CD4-positive, alpha-beta T cell treated with Interleukin-15 for 4 hours (primary cell): ENCODE measurements around the gene MSTN.

Experiments
- DNase-seq: peaks from one replicate; pipeline ENCODE4 v3.0.0-alpha.2; 2020; ENCODE audit warnings: low spot score

Gene MSTN

DNA sequence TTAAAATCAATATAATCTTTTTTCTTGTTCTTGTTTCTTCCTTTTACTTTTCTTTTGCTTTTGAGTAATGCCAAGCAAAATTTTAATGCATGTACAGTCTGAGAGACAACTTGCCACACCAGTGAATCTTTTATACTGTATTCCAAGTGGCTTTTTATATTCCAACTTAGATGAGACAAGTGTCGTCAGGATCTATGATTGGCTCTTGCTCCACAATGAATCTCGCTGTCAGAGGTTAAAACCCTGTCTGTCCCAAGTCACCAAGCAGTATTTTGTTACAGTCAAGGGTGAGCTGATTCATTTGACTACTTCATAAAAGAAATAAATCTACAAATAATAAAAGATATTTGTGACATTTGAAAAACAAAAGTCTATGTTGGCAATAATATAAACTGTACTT lies at the start of gene MSTN:
Gene MSTN, minus strand, starts transcription at position 129 of the 400 bp plus-strand sequence. CDS start 133 bp downstream, outside the sequence.
- no peak for DNase-seq

DNA sequence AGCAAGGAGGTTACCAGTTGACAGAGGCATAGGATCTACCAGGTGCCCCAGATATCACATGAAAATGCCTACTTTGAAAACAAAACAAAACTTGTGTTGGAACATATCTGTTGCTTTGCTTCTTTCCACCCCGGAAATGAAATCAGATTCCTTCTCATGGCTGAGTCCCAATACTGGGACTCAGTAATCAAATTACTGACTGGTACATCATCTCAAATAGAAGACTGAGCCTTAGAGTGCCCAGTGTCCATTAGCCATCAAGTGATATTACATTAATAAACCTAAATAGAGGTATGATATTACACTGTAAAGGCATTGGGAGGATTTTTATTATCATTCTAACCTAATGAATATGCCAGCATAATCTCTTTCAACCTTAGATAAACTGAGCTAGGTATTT lies 48.6 kb upstream of the MSTN start:
- DNase-seq = no peak

DNA sequence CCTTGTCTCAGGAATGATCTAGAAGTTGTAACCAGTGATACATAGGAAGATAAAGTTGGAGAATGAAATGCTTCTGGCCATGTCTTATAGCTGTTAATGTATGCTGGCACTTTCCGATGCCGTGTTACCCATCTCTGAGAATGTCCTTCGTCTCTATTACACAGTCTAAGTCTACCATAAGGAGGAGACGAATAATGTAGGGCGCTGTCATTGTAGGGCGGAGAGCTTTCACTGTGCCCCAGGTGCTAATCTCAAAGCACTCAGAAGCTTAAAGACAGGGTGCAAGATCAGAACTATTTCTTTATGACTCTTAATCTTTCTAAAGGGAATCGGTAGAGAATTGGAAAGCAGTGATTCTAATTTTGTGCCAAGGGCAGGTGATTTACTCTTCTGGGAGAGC lies 48.2 kb upstream of the MSTN start:
- no peak for DNase-seq

DNA sequence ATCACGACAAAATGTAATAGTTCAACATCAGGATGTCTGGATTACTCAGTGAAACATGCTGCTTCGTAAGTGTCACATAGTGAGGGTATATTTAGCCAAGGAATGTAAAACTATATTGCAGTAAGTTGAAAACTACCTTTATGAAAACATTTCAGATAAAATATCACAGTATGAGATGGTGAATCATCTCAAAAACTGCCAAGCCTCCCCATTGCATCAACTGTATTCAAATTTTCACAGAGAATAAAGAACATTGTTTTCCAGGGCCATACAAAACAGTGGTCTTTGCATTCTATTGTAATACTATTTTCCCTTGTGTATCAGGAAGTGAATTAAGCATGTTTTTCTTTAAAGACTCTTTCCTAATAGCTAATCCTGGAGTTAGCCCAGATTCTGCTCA lies 47.6 kb upstream of the MSTN start:
- no peak for DNase-seq

DNA sequence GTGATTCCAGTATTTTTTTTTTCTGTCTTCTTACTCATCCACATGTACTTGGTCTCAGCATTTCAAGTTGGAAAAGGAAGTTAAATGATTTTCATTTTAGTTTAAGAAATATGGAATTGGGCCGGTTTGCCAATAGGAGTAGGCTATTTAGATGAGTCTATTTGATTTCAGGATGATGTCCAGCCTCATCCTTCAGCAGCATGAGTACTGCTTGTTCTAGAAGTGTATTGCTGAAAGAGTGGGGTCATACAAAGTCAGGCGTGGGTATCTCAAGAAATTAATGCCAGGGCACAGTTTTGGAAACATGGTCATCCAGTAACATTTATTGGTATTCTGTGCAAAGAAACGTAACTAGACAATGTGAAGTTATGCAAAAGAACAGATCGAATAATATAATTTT lies 44.9 kb upstream of the MSTN start:
- no peak for DNase-seq

DNA sequence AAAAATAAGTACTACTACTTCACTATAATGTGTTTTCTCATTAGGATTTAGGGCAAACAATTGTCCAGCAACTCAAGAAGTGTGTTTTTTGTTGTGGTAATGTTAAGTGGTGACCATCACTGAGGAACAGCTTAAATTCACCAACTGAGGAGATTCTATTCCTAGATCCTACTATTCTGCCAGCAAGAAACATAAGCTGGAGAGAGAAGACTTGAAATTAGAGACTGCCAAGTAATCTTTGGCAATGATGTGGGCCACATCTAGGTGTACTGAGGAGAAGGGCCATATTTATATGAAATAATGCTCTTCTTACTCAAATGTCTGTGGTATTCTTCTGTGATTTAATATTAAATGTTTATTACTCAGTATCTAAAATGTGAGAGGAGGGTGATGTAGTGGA lies 44.3 kb upstream of the MSTN start:
- no peak for DNase-seq

DNA sequence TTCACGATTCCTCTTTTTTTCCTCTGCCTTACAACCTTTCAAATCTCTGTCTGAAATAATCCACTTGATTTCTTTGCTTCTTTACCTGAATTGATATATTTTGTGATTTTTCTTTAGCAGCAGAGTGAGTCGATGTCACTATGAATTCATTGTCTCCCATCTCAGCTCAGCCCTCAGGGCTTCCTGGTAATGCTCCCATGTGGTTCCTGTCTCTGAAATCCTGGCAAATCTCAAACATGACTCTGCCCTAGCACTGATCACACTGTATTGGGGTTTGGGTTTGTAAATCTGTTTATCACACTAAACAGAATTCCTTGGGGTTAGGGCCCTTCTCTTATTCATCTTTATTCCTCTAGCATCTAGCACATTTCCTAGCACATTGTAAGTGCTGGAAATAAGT lies 43.0 kb upstream of the MSTN start:
- DNase-seq = no peak

DNA sequence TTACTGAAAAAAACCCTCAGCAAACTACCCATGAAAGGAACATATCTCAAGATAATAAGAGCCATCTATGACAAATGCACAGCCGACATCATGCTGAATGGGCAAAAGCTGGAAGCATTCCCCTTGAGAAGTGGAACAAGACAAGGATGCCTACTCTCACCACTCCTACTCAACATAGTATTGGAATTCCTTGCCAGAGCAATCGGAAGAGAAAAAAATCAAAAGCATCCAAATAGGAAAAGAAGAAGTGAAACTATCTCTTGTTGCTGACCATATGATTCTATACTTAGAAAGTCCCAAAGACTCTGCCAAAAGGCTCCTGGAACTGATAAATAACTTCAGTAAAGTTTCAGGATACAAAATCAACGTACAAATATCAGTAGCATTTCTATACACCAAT lies 40.6 kb upstream of the MSTN start:
- no peak for DNase-seq

DNA sequence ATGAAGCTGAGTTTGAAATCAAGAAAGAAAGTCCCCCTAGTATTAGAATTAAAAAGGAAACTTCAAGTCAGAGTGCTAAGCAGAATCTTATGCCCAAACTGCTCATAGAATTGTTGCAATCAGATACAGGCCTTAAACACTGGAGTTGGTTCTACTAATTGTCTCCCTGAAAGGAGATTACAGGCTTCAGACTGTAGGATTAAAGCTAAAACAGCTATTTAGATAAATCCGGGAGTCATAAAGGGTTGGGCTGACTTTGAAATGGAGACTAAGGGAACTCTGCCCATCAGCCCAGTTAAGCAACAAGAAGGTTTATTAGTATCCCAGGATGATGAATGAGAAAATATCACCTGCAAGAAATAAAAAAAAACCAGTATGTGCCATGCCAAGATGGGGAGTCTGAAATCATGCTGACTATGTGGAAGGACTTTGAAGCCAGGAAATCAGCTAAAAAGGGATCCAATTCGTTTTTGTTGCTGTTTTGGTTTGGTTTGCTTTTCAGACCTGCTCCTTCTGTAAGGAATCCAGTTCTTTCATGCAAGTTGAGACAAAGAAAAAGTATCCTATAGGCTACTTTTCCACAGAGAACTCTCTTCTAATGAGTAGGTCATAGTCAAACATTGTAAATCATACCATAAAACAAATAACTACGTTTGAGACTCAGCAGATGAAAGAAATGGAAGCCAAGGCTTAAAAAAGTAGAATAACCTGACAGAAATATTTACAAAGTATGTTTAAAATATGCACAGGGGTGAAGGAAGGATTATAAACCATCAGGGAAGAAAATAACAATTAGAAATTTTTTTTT lies 37.6 kb upstream of the MSTN start:
- no peak for DNase-seq

DNA sequence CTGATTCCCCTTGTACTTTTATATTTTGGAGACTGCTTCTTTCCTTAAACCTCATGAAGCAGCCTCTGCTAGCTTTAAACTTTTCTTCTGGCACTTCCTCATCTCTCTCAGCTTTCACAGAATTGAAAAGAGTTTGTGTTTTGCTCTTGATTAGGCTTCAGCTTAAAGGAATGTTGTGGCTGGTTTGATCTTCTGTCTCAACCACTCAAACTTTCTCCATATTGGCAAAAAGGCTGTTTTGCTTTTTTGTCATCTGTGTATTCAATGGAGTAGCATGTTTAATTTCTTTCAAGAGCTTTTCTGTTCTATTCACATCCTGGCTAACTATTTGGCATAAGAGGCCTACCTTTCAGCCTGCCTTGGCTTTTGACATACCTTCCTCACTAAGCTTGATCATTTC lies 36.3 kb upstream of the MSTN start:
- no peak for DNase-seq

DNA sequence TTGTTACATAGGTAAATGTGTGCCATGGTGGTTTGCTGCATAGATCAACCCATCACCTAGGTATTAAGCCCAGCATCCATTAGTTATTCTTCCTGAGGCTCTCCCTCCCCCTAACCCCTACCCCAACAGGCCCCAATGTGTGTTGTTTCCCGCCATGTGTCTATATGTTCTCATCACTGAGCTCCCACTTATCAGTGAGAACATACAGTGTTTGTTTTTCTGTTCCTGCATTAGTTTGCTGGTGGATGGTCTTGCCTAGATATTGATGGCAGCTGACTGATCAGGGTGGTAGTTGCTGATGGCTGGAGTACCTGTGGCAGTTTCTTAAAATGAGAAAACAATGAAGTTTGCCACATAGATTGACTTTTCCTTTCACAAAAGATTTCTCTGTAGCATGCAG lies 34.6 kb upstream of the MSTN start:
- DNase-seq = no peak

DNA sequence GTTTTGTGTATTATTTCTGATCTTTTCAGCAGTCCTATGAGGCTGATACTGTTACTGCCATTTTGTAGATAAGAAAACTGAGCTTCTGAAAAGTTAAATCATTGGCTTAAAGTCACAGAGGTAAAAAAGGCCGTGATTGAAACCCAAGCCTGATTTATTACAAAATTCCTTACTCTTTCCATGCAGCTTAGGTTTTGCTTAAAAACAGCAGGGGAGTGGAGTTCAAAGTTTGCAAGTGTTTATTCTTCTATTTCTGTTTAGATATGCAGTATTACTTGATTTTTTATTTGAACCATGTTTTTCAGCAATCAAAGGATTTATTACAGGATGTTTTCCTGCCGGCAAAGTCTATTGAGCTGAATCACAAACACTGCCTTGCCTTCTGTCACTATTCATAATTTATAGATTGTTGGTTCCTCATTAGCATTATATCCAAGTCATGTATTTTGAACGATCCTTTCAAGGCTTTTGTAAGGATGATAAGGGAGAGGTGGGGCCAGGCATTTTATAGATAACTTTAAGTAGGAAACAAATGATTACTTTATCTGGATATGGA lies 31.9 kb upstream of the MSTN start:
- no peak for DNase-seq

DNA sequence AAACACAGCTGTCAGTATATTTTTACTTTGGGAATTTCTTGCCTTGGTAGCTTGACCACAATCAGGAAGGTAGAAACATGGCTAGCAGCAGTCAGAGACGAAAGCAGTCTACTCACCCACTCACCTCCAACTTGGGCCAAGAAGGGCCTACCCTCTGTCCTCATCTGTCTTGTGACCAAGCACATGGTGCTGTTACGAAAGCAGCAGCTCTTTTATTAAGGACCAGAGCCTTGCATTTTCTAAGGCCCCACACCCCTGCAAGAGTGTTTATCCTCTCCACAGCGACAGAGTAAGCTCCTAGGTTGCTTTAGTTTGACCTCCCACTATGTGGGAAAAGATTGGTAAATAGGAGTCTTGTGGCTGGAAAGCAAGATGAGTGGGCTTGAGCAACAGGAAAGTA lies 31.3 kb upstream of the MSTN start:
- DNase-seq = no peak

DNA sequence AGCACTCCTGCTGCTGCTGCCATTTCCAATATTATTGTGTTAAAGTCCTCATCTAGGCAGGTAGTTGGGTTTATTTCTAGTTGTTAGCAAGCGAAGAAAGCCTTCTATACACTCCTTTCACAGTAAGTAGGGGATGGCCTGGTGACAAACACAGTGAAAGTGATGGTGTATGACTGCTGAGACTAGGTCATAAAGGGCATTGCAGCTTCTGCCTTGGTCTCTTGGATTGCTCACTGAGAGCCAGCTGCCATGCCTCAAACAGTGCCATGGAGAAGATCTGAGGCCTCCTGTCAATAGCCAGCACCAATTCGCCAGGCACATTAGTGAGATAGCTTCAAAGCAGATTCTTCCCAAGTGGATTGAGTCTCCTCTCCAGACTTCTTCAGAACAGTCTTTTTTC lies 27.6 kb upstream of the MSTN start:
- DNase-seq = no peak

DNA sequence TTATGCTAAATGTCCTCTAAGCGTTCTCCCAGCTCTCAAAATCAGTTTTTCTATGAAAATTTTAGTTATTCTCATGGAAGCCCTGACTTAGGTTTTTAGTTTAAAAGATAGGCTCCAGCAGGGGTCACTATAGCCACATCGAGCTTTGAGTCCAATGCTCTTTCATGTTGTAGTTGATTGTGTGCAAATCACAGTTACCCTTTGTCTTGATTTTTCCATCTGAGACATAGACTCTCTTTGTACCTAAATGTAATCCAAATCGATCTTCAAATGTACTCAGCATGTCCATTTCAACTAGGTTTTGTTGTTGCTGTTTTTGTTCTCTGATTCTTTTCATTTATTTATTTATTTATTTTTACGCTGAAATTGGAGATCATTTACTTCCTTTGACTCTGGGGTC lies 26.4 kb upstream of the MSTN start:
- peak; percentile 58 for DNase-seq

DNA sequence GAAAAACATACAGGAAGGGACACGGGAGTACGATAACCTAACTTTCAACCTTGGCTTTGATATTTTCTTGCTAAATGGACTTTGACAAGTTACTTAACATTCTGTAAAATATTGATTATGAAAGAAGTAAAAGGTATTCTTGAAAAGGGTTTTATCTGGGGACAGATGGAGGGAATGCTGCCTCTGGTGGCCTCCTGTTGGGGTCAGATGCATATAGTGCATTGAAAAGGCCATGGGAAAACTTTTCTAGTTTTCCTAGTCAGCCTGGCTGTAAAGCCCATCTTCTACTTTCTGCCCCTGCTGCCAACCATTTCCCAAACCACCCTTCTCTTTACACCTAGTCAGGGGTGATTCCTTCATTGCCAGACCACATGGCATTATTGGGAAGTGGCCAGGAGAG lies 22.2 kb upstream of the MSTN start:
- DNase-seq = no peak

DNA sequence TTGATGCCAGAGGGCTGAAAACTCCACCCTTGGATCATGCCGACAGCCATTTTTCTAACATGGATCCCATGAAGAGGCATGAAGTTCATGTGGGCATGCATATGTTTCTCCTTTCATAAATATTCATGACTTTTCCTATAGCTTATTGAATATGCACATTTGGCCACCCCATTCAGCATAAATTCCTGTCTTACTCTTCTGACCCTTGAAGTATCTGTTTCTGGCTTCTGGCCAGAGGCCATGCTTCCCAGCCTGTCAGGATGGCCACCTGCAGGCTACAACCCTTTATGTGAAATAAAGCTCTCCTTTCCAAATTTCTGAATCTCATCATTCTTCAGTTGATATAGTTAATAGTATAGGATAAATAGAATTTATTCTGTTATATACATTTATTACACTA lies 19.6 kb upstream of the MSTN start:
- DNase-seq = no peak

DNA sequence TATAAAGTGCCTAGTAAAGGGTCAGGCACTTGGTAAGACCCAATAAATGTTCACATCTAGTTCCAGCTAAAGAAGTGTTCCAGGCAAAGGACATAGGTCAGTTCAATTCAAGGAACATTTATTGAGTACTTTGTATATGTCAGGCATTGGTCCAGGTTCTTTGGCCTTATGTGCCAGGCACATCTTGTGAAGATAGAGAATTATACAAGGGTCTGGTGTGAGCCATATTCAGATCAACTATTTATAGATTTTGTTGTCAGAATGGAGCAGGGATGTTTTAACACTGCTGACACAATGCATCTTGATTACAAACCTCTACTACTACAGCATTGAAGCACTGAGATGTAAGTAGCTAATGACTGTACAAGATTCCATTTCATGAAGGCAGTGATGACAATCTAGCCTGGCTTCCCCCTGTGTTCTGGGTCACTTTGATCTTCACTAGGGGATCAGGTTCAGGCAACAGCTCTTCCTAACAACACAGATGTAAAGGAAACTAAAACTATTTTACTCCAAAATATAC lies 18.1 kb upstream of the MSTN start:
- DNase-seq = no peak

DNA sequence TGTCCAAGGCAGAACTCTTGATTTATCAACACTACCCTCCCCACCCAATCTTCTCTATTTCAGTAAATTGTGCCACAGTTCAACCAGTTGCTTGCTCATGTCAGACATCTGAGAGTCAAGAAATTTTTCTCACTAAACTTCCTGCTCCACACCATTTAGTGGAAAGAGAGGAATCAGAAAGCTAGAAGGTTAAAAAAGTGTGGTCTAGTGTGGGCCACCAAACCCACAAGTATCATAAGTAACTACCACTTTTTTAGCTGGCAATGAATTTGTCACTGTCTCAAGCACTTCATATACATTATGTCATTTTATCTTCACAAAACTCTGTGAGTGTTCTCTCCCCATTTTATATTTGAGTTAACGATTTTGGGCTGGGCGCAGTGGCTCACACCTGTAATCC lies 16.6 kb upstream of the MSTN start:
- DNase-seq = no peak

DNA sequence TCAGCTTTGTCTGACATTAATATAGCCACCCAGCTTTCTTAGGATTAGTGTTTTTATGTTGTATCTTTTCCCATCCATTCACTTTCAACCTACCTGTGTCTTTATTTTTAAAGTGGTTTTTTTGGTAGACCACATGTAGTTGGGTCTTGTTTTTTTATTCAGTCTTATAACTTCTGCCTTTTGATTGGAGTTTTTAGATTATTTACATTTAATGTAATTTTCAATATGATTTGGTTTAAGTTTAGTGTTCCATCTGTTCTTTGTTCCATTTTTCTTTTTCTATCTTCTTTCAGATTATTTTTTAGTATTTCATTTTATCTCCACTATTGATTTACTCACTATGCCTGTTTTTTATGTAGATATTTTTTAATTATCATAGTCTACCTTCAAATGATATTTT lies 13.1 kb upstream of the MSTN start:
- DNase-seq = no peak

DNA sequence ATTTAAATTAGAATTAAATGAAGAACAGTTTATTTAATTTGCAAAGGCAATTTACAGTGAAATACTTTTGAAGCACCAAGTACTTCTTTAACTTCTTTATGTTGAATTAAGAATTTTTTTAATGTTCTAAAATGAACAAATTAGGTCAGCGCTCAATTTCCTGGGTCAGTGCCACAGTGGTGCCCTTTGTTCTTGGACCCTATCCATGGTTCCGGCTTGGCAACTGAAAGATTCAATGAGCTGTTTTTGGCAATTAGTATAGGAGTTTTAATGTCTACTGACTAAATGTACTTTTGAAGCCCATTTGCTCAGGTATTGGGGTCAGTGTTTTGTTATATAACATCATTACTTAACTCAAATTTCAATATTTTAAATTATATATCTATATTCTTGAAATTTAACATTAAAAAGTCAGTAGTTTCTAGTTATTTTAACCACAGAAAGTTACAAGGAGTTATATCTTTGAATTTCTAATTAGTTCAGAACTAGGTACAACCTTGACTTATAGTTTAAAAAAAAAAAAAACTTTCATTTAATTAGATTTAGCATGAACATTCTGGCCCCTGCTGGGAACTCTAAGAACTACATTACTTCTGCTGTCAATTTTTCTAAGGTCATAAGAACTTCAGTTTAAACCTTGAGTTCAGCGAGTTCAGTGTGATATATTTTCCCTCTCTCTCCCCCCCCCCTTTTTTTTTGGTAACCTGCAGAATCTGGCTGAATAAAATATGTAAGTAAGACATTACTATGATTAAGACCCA lies 7.6 kb upstream of the MSTN start:
- peak; percentile 36 for DNase-seq

DNA sequence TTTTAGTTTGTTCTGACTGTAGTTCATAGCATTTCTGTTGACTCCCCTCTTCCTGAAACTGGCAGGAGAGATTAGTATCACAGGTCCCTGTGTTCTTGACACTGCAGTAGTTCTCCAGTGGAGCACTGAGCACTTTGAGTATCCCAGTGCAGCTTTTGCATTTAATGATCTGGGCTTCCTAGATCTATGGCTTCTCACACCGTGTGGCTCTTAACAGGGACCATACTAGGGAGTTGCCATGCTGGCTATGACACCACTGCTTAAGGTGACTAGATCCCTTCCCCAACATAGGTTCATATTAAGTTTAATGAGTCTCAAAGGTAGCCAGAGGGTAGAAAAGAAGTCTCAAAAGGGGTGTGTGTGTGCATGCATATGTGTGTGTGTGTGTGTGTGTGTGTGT lies 6.2 kb upstream of the MSTN start:
- no peak for DNase-seq

DNA sequence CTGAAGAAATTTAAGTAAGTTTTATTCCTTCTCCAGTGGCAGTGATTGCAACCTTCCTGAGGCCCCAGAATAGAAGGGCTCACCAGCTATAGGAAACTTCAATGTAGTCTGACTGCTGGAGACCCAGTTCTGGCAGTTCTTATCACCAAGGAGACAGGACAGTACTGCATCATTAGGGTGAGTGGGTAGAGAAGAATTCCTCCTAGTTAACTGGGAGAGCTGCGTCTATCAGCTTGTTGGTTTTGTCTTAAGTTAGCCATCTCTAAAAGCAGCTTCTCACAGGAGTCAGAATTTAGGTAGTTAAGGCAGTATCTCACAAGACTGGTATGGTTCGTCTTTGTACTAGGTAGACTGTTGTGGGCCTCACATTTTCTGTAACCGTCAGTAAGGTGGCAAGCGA lies 3.3 kb upstream of the MSTN start:
- no peak for DNase-seq
